GM18867 (cell line): ENCODE data around the gene PTDSS2.

ENCODE experiments used
- ATAC-seq: cut with Tn5 transposase; IDR thresholded peaks from one replicate; pipeline ENCODE4 v1.9.1; 2021; ENCODE audit warnings: mild to moderate bottlenecking, moderate library complexity; ENCODE audit not compliant: unreplicated experiment

Gene PTDSS2

DNA sequence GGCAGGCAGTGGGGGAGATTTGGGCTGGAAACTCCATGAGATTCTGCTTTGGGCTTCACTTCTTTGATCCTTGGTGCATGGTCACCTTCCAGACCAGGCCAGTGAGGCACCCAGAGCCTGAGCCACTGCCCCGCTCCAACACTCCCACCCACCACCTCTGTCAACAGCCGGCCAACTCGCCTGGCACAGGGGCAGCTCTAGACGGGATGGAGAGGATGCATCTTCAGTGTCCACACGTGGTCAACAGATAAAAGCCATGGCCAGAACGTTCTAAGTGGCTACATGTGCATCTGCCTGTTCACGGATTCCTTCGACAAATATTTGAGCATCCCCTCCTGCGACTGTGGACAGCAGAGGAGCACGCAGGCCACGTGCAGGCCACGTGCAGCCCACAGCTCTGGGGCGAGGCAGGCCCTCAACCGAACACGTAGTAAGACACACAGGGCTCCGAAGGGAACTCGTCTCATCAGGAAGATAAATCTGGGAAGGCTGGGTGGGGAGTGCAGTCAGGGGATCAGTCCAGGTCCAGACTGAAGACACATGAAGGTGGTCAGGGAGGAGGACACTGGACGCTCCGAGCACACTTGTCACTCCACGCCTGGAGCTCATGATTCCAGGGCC lies 88.5 kb downstream of the PTDSS2 start:
- no peak for ATAC-seq

GRCh38 chr11:539971-540481 lies 89.9 kb downstream of the PTDSS2 start:
- no peak for ATAC-seq
